T-helper 22 cell (primary cell): Measurements from ENCODE around the gene GSE1.

Experiments used
- DNase-seq: peaks from one replicate; pipeline ENCODE4 v3.0.0-alpha.2; 2020; ENCODE audit warnings: low read depth

The GSE1 gene

GRCh38 chr16:85612801-85613603 is at the start of gene GSE1:
TSS of gene GSE1 (plus strand) at chr16:85613322. CDS start at chr16:85613392, 70 bp downstream.
- peak; percentile 21 for DNase-seq

DNA sequence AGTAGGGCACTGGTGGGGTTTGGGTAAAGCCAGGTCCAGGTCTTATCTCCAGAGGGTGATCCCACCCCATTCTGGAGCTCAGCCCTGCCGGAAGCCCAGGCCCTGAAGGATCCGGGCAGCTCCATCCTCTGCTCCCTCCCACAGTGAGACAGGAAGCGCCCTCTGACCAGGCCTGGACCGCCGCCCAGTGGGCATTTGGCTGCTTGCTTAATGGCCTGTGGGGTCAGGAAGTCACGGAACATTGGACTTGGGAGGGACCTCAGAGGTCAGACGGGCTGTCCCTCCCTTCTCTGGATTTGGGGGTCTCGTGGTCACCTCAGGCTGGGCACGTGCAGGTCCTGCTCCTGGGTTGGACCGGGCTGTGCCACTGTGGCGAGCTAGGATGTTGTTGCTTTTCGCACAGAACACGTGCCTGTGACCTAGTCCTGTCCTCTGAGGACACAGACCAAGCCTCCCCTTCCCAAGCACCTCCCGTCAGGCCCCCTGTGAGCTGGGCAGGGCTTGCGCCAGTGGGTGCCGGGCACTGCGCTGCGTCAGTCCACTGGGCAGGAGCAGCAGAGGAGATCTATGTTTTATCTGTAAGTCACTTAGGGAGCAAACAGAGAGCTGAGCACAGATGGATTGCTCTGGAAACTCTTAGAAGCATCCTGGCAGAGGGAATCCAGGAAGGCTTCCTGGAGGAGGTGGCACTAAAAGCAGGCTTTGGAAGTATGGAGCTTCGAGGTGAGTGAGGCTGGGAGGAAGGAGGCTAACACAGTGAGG is 49.4 kb upstream of the GSE1 start:
- DNase-seq = no peak

GRCh38 chr16:85564277-85565051 is 48.7 kb upstream of the GSE1 start:
- no peak for DNase-seq

DNA sequence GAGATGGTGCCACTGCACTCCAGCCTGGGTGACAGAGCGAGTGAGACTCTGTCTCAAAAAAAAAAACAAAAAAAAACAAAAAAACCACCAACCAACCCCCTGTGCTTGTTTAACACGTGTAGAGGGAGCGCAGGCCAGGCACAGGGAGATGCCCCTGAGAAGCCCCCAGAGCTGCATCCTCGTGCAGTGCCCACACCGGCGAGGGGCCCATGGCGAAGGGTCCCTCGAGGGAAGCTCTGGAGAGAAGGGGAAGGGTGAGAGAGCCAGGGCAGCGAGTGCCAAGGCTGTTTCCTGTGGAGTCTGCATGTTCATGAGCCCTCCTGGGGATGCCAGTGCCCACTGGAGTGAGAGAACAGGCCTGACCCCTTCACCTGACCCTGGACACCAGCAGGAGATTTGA is 47.8 kb upstream of the GSE1 start:
- no peak for DNase-seq

GRCh38 chr16:85565801-85566526 is 47.2 kb upstream of the GSE1 start:
- no peak for DNase-seq

GRCh38 chr16:85566561-85567100 is 46.5 kb upstream of the GSE1 start:
- no peak for DNase-seq

DNA sequence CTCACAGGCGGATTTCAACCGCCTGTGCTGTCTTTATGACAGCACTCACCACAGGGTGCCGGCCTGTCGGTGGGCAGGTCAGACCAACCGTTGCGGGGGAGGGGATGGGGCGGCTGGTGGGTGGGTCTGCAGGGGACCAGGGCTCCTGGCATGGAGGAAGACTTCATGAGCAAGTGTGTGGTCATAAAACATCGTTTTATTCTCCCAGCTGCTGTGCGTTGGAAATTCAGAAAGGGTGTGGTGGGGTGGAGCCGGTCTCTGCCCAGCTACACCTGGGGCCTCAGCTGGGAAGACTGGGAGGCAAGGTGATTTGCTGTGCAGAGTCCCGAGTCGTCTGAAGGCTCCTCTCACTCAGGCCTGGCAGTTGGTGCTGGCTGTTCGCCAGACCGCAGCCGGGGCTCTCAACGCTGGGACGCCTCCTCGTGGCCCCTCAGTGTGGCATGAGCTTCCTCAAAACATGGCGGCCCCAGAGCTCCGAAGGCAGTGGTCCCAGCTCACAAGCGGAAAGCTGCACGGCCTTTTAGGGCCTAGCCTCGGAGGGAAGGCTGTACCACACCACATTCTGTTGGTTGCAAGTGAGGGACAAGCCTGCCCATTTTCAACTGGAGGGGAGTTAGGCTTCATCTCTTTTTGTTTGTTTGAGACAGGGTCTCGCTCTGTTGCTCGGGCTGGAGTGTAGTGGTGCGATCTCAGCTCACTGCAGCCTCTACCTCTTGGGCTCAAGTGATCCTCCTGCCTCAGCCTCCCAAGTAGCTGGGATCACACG is 45.8 kb upstream of the GSE1 start:
- no peak for DNase-seq

DNA sequence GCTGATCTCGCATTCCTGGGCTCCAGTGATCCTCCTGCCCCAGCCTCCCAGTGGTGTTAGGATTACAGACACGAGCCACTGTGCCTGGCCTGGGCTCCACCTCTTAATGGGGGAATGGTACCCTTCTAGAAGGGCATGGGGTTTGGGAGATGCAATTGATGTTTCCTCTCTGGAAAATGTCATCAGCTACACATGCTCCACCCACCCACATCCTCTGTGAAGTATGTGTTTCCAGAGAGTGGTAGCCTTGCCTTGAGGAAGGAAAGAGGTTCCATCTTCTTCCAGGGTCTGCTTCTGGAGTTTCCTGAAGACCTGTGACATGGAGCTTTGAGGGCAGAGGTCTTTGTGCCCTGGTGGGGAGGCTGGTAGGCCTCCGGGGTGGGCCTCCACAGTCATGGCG is 45.2 kb upstream of the GSE1 start:
- no peak for DNase-seq

DNA sequence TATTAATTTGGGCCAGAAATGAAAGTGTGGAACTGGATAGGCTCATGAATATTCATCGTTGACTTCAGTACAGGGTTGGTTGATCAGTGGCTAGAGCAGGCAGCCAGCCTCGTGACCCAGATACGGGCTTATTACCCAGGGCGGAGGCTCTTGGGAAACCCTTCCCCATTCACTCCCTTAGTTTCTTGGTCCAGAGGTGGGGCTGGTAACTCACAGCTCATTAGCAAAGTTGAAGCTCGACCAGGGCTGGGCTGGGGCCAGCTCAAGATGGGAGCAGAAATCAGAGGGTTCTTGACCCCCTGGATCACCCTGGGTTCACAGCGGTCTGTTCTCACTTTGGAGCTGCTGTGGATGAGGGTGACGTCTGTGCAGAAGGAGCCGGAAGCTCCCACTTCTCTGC is 44.6 kb upstream of the GSE1 start:
- DNase-seq = no peak

GRCh38 chr16:85569039-85569614 is 44.0 kb upstream of the GSE1 start:
- DNase-seq = no peak

GRCh38 chr16:85569615-85570212 is 43.4 kb upstream of the GSE1 start:
- DNase-seq = no peak

DNA sequence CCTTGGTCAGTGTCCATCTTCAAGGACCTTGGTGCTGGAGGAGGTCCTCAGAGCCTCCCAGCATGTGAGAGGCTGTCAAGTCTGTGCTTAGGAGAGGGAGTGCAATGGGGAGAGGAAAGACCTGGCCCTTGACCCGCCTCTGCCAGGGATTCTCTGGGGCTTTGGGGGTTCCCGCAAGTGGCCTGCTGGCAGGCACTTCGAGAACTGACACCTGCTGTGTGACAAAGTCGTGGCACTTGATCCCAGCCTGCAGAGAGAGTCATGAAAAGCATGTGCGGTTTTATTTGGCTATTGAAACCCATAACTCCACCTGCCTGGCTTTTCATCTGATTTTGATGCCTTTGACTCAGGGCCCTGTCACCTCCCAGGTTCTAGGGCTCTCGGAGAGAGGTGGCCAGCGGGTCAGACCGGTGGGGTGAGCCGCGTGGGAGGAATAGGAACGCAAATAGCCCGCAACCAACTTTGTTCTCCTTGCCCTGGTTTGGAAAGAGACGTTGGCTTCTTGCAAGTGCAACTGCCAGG is 42.8 kb upstream of the GSE1 start:
- DNase-seq = no peak

GRCh38 chr16:85570735-85571562 is 42.2 kb upstream of the GSE1 start:
- no peak for DNase-seq

GRCh38 chr16:85571563-85571812 is 41.6 kb upstream of the GSE1 start:
- no peak for DNase-seq

- no peak for DNase-seq
Observed at GRCh38 chr16:85571813-85572619, 41.1 kb upstream of the GSE1 start.

DNA sequence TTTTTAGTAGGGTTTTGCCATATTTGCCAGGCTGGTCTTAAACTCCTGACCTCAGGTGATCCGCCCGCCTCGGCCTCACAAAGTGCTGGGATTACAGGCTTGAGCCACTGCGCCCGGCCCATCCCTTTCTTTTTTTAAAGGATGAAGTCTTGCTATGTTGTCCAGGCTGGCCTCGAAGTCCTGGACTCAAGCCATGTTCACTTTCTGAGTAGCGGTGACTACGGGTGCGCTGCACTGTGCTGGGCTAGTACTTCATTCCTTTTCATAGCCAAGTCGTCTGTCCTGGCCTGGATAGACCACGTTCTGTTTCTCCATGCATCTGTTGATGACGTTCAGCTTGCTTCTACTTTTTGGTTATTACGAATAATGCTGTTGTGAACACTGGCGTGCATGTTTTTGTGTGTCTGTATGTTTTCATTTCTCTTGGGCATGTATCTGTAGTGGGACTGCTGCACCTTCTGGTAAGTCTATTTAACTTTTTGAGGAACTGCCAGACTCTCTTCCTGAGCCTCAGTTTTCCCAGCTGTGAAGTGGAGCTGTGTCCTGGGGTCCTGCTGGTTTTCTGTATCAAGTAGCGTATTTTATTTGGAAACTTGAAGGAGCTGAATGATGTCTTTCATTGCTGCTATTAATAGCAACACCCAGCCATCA is 40.0 kb upstream of the GSE1 start:
- no peak for DNase-seq

- no peak for DNase-seq
Observed at GRCh38 chr16:85573696-85574641, 39.2 kb upstream of the GSE1 start.
